Stimulated activated CD8-positive, alpha-beta memory T cell treated with anti-CD3 and anti-CD28 coated beads, Interleukin-15, amount 100 ng/mL, for 1 hour (primary cell): ENCODE results near the gene ARL4A.

Experiments
- DNase-seq: peaks from one replicate; pipeline ENCODE4 v3.0.0-alpha.2; 2020; ENCODE audit warnings: low read depth

The ARL4A gene

DNA sequence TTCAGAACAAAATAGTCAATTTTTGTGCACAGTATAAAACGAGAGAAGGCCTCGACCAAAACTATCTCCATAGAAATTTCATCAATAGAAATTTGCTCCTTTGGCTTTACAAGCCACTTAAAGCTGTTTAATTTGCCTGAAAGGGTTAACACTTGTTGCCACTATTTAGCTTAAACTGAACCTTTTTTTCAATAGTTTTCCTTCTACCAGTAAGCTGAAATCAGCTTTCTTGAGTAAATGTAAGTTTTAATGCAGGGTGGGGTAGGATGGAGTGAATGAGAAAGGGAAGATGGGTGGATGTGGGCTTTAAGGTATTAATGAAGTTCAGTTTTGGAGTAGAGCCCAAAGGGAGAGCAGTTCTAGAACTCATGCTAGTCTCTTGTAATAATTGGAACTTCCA is 39.5 kb downstream of the ARL4A start:
- DNase-seq = no peak

DNA sequence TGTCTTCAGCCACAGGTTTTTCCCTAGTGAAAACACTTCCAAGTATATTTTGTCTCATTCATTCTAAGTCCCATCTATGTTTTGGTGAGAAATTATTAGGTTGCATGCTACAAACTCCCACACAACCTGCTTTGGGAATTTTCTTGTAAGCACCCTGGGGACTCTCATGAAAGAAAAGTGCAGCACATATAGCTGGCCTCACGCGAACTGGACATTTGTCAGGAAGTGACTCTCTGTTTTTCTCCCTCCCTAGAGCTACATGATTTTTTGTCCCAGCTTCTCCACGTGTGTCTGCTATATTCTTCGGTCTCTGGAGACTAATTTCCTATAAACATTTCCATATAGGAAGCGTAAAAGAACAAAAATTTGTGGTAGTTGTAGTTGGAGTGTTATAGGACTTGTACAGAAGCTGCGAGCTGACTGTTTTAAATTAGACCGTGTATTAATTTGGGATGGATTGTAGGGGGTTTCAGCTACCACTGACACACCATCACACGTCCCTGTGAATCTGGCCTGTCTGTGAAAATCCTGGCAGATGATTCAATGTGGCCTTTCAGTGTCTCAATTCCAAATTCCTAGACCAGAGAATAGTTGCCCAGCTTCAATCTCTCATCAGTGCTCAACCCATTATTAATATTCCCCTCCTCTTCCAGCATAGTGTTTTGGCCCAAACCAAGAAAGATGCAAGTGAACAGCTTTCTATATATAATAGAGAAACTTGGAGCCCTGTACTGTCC is 40.2 kb downstream of the ARL4A start:
- no peak for DNase-seq

DNA sequence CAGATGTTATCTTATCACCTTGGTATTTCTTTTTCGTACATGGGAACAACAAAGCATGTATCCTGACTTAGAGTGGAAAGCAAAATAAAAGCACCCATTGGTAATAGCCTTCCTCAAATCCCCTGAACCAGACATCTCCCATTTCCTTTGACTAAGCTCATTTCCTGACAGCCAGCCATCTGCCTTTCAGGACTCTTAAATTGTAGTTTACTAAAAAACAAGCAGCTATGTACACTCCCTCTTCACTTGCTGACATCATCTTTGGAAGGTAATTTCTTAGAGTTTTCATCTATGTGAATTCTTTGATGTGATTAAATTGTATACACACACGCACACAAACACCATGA is 40.7 kb downstream of the ARL4A start:
- no peak for DNase-seq

DNA sequence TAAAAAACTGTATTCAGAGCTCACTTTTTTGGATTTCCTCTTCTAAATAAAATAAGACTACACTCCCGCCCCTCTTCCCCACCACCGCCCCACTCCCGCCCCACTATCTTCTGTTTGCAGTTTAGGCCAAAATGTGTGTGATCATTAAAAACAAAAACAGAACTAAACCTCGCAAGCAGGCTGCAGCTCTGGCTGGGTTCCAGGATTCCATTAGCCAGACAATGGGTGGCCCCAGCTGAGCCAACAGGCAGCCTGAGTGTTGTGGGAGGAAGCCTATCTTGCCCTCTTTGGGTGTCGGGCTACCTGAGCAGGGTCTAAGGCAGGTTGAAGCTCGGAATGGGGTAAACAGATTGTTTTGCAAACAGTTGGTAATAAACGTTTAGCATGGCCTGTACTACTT is 41.7 kb downstream of the ARL4A start:
- DNase-seq = no peak

DNA sequence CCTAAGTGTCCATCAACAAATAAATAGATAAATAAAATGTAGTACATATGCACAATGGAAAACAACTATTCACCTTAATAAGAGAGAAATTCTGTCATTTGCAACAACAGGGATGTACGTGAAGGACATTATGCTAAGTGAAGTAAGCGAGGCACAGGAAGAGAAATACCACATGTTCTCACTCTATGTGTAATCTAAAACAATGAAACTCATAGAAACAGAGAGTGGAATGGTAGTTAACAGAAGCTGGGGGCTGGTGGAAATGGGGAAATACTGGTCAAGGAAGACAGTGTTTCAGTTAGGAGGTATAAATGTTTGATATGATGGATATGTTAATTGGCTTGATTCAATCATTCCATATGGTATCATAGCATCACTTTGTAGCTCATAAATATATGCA is 43.1 kb downstream of the ARL4A start:
- no peak for DNase-seq

DNA sequence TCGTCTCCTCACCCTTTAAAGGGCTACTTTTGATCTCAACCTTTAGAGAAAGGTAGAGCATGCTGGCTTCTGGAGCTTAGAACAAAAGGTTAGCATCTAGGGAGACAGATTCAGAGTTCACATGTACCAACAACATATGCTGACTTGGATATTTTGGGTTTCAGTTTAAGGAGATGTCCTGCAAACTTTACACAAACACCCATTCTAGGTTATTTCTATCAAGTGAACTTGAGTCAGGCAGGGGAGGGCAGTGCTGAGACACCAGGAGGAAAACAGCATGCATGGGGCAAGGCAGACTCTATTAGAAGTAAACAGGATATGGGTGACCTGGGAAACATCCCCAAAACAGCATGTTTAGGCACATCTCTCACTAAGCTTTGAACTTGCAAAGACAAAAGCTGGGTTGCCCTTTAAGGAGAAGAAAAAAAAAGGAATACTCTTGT is 43.8 kb downstream of the ARL4A start:
- no peak for DNase-seq

DNA sequence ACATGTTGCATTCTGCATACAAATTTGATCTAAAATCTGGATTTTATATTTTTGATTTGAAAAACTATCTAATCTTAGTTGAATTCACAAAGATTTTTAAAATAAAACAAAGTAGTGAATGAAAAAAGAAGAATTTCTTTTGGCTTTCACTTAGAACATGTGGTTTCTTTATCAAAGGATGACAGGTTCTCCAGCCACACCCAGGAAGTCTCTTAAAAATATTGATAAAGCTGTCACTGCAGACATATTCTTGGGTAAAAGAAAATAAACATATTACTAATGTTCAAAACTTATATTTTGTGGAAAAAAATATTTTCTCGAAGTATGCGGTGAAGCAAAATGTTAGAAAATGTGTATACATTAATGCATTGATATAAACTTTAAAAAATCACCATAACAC is 44.3 kb downstream of the ARL4A start:
- DNase-seq = no peak

DNA sequence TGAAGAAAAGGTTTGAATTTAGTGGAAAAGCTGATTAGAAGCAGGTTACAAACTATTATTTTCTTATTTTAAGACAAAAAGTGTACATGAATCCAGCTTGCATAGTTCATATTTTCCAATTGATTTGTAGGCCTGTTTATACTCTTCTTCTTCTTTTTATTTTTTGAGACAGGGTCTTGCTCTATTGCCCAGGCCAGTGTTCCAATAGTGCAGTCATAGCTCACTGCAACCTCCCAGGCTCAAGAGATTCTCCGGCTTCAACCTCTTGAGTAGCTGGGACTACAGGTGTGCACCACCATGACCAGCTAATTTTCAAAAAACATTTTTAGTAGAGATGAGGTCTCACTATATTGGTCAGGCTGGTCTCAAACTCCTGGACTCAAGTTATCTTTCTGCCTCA is 45.0 kb downstream of the ARL4A start:
- DNase-seq = no peak

DNA sequence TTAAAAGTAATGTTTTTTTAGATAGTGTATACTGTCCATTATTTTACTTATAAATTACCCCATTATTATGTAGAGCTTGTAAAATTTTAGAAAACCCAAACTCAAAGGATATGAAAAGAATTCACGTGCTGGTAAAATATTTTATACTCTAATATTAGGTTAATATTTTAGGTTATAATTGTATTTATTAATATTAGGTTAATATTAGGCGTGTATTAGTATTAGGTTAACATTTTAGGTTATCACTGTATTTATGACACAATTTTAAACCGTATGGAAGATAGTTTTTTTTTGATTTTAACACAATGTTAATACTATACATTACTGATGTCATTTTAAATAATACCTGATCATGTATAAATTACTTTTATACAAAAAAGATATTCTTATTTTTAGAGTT is 48.5 kb downstream of the ARL4A start:
- no peak for DNase-seq

DNA sequence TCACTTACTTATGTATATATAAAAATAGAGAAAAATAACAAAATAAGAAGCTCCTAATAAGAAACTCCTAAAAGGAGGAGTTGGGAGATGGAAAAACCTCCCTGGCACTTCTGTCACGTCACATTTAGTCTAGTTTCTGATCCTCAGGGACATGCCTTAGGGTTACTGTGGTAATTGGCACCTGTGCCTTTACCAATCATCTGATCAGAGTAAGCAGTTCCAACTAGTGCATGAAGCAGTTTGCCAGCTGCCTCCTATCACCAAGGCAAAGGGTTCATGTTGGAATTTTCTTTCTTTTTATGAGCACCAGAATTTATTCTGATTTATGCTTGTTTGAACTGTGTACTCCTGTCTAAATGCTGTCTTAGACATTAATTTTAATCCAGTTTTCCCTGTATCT is 49.9 kb downstream of the ARL4A start:
- no peak for DNase-seq

DNA sequence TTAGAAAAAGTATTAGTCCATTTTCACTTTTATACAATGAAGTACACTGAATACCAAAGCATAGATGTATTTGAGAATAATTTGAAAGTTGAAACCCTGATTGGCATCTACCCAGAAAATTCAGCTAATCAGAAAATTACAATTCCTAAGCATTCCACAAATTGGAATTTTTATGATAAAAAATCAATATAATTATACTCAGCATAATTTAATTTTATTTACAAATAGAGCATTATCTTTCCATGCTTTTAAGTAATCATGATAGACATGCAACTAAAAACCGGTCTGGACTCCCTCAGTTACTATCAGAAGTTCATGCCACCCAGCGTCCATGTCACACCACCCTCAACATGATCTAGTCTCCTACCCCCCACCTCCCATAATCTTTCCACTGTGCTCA is 50.4 kb downstream of the ARL4A start:
- DNase-seq = no peak

DNA sequence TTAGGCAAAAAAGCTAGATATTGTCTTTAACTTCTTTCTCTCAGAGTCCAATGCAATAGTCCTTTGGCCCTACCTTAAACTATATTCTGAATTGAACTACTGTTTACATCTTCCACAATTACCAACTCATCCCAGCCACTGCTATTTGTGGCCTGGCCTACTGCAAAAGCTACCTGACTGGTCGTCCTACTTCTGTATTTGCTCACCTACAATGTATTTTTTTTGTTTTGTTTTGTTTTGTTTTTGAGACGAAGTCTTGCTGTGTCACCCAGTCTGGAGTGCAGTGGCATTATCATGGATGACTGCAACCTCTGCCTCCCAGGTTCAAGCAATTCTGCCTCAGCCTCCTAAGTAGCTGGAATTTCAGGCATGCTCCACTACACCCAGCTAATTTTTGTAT is 51.2 kb downstream of the ARL4A start:
- no peak for DNase-seq
